ENCODE results near the gene STK38. TPM values are rescaled to one million over a fixed set of nuclear protein-coding genes. Genes with fewer than 3 reads are reported as not detected.
A peak's percentile ranks its signal among the peaks of the same experiment; 100 is the strongest.

The STK38 gene
- total and polyA plus RNA-seq, 2 of the 13 experiments (the other 11 are each of a cell fraction or from before 2014, with no cell fraction given) = 10.3 to 20.7 TPM

GRCh38 chr6:36546920-36547645 lies at the start of gene STK38 (continued):
- TF ChIP-seq PLSCR1 (CRISPR knock-in tag; IDR thresholded peaks at IDR 0.05; ENCODE audit: borderline replicate concordance) = no peak
- TF ChIP-seq PCBP2 (optimal IDR thresholded peaks at IDR 0.05; ENCODE audit: low read depth, low read length, poor library complexity, severe bottlenecking) = no peak
- 0 out of 2 replicates have a peak, but pooled peaks have one; percentile 11 for TF ChIP-seq SMYD3 (CRISPR knock-in tag; IDR thresholded peaks at IDR 0.05)
- TF ChIP-seq BRF2 (CRISPR knock-in tag; IDR thresholded peaks at IDR 0.05) = no peak; the same call in 1 of the 2 replicates
- TF ChIP-seq ZNF883 (CRISPR knock-in tag; IDR thresholded peaks at IDR 0.05; ENCODE audit: not compliant biosample characterization) = no peak
- no peak for TF ChIP-seq TCF7 (IDR thresholded peaks at IDR 0.05; ENCODE audit: low read depth)
- TF ChIP-seq MBD4 (IDR thresholded peaks at IDR 0.05; ENCODE audit: borderline replicate concordance, low read length) = no peak
- TF ChIP-seq ZNF138 (CRISPR knock-in tag; IDR thresholded peaks at IDR 0.05; ENCODE audit: low read depth) = peak; percentile 97
- TF ChIP-seq TAF15 (IDR thresholded peaks at IDR 0.05; ENCODE audit: low read depth, low read length, poor library complexity, severe bottlenecking) = no peak
- 0 out of 2 replicates have a peak, but pooled peaks have one; percentile 67 for TF ChIP-seq ZNF205 (CRISPR knock-in tag; IDR thresholded peaks at IDR 0.05)
- no peak for TF ChIP-seq RFX5 (IDR thresholded peaks at IDR 0.05; ENCODE audit: low read depth, low read length)
- peak; percentile 67 for TF ChIP-seq HOXA5 (CRISPR knock-in tag; IDR thresholded peaks at IDR 0.05)
- no peak for TF ChIP-seq NR2F6 (IDR thresholded peaks at IDR 0.05)
- TF ChIP-seq NR2F6 (CRISPR knock-in tag; IDR thresholded peaks at IDR 0.05) = no peak
- no peak for TF ChIP-seq NR3C1 (CRISPR knock-in tag; IDR thresholded peaks at IDR 0.05)
- TF ChIP-seq ZNF839 (CRISPR knock-in tag; IDR thresholded peaks at IDR 0.05; ENCODE audit: borderline replicate concordance) = no peak
- no peak for TF ChIP-seq SKIL (CRISPR knock-in tag; IDR thresholded peaks at IDR 0.05; ENCODE audit: borderline replicate concordance)
- TF ChIP-seq IRF1 (CRISPR knock-in tag; IDR thresholded peaks at IDR 0.05; ENCODE audit: low read depth) = no peak
- no peak for TF ChIP-seq NFATC3 (CRISPR knock-in tag; IDR thresholded peaks at IDR 0.05)
- no peak for TF ChIP-seq ZUFSP (CRISPR knock-in tag; IDR thresholded peaks at IDR 0.05; ENCODE audit: borderline replicate concordance)
- TF ChIP-seq CCAR2 (optimal IDR thresholded peaks at IDR 0.05; ENCODE audit: low read depth, low read length) = no peak
- TF ChIP-seq MAFG (CRISPR knock-in tag; IDR thresholded peaks at IDR 0.05) = no peak
- TF ChIP-seq ZBTB3 (CRISPR knock-in tag; IDR thresholded peaks at IDR 0.05; ENCODE audit: borderline replicate concordance, low read depth) = no peak
- TF ChIP-seq EHMT2 (IDR thresholded peaks at IDR 0.05; ENCODE audit: borderline replicate concordance, low read depth, low read length) = no peak
